Measurements from ENCODE around the gene BACH2. TPM values are rescaled to one million over a fixed set of nuclear protein-coding genes. Genes with fewer than 3 reads are reported as not detected.

The BACH2 gene
- polyA plus RNA-seq, 1 of the 3 experiments (the other 2 are of a cell fraction), result 0.46 TPM

GRCh38 chr6:90293319-90293953, 3.2 kb downstream of the BACH2 start (continued):
- TF ChIP-seq ZBTB33 (IDR thresholded peaks at IDR 0.05; ENCODE audit: borderline replicate concordance, low read depth), result no peak
- TF ChIP-seq PBX3 (IDR thresholded peaks at IDR 0.05), result no peak
- no peak for TF ChIP-seq TEAD4 (IDR thresholded peaks at IDR 0.05; ENCODE audit: borderline replicate concordance, insufficient read depth)
- TF ChIP-seq FOXJ3 (CRISPR knock-in tag; IDR thresholded peaks at IDR 0.05), result no peak
- no peak for TF ChIP-seq GABPA (IDR thresholded peaks at IDR 0.05; ENCODE audit: low read depth)
- TF ChIP-seq NRF1 (IDR thresholded peaks at IDR 0.05; ENCODE audit: low read depth, low read length), result no peak
- no peak for TF ChIP-seq SIN3A (IDR thresholded peaks at IDR 0.05; ENCODE audit: borderline replicate concordance, low read depth, low read length)
- TF ChIP-seq GATA2 (CRISPR knock-in tag; IDR thresholded peaks at IDR 0.05), result peak; percentile 40; the same call in 1 of the 2 replicates
- TF ChIP-seq RAD21 (IDR thresholded peaks at IDR 0.05; ENCODE audit: low read length), result no peak
- TF ChIP-seq TCF12 (IDR thresholded peaks at IDR 0.05), result 0 out of 2 replicates have a peak, but pooled peaks have one; percentile 13
- TF ChIP-seq CTCF (IDR thresholded peaks at IDR 0.05), result no peak
- no peak for TF ChIP-seq YY1 (IDR thresholded peaks at IDR 0.05; ENCODE audit: low read depth)
- TF ChIP-seq RCOR1 (IDR thresholded peaks at IDR 0.05; ENCODE audit: low read length), result peak; percentile 41; the same call in 1 of the 2 replicates
- no peak for TF ChIP-seq MEF2A (IDR thresholded peaks at IDR 0.05; ENCODE audit: borderline replicate concordance, low read depth)
- no peak for TF ChIP-seq ELF1 (IDR thresholded peaks at IDR 0.05)

GRCh38 chr6:90291565-90291964, 5.1 kb downstream of the BACH2 start:
- no peaks in the 10 kb centered on the region for H4K20me1 ChIP-seq (ENCODE audit: insufficient read depth)
- no peaks in the 10 kb centered on the region for H3K9me3 ChIP-seq
- peaks cover 0 to 20% of the 10 kb centered on the region in 2 experiments; a peak in 2 of 4 replicates for H3K4me1 ChIP-seq (ENCODE audit: control insufficient read depth in 1 of 2, insufficient read depth in 2 of 2, low read depth in 1 of 2, low read length in 1 of 2)
- no peak overlapping the region for H3K27ac ChIP-seq (ENCODE audit: low read depth in 2 of 2, low read length in 1 of 2)
- no peaks in the 10 kb centered on the region for H3K79me2 ChIP-seq (ENCODE audit: insufficient read depth)
- no peak for DNase-seq
- CTCF ChIA-PET, result interaction anchor here (0.7 to 2.2 kb wide), 2 partner anchors 142 to 321 kb away, joined by 3 to 7 read pairs; no protein-coding TSS in a partner anchor
- H3K27me3 ChIP-seq (ENCODE audit: insufficient read depth), result peaks cover 11% of the 10 kb centered on the region
- no peak overlapping the region for H3K4me2 ChIP-seq
- no peak overlapping the region for H3K9ac ChIP-seq
- POLR2A ChIA-PET, result no interaction called here
- no peaks in the 10 kb centered on the region for H3F3A ChIP-seq (replicated peaks; ENCODE audit: insufficient read depth)
- no peak overlapping the region for H3K4me3 ChIP-seq (ENCODE audit: low read depth in 2 of 2, low read length in 1 of 2)
- no peak overlapping the region for H2AFZ ChIP-seq (ENCODE audit: low read depth)
- no peaks in the 10 kb centered on the region for H3K36me3 ChIP-seq (replicated peaks in 1 of 2; ENCODE audit: control insufficient read depth in 1 of 2, insufficient read depth in 2 of 2, low read length in 1 of 2)
- WGBS (ENCODE audit: low lambda C conversion rate), result 92% methylated on average over 4 of the region's 4 CpGs
- no peaks in the 10 kb centered on the region for H3K9me2 ChIP-seq
- no peak for TF ChIP-seq RAD21 (IDR thresholded peaks at IDR 0.05; ENCODE audit: low read length)
- no peak for TF ChIP-seq FOSL2 (IDR thresholded peaks at IDR 0.05; ENCODE audit: borderline replicate concordance, low read depth)
- no peak for TF ChIP-seq MXI1 (IDR thresholded peaks at IDR 0.05; ENCODE audit: low read depth, low read length)
- TF ChIP-seq EP300 (IDR thresholded peaks at IDR 0.05; ENCODE audit: borderline replicate concordance in 1 of 2, low read depth in 1 of 2, low read length in 1 of 2), result no peak
- no peak for TF ChIP-seq POLR2AphosphoS5 (IDR thresholded peaks at IDR 0.05; ENCODE audit: low read depth, low read length)
- TF ChIP-seq FOXM1 (IDR thresholded peaks at IDR 0.05; ENCODE audit: low read depth), result no peak
- no peak for TF ChIP-seq PBX3 (IDR thresholded peaks at IDR 0.05)
- TF ChIP-seq USF1 (IDR thresholded peaks at IDR 0.05; ENCODE audit: borderline replicate concordance, low read depth), result no peak
- no peak for TF ChIP-seq RFX5 (IDR thresholded peaks at IDR 0.05; ENCODE audit: low read length)
- no peak for TF ChIP-seq CHD2 (IDR thresholded peaks at IDR 0.05; ENCODE audit: low read length, partially characterized antibody)
- TF ChIP-seq GATA2 (CRISPR knock-in tag; IDR thresholded peaks at IDR 0.05), result no peak
- no peak for TF ChIP-seq FOXJ3 (CRISPR knock-in tag; IDR thresholded peaks at IDR 0.05)
- no peak for TF ChIP-seq IRF3 (IDR thresholded peaks at IDR 0.05; ENCODE audit: low read depth, low read length)
- TF ChIP-seq NRF1 (IDR thresholded peaks at IDR 0.05; ENCODE audit: low read depth, low read length), result no peak
- no peak for TF ChIP-seq GABPA (IDR thresholded peaks at IDR 0.05; ENCODE audit: low read depth)
- no peak for TF ChIP-seq RCOR1 (IDR thresholded peaks at IDR 0.05; ENCODE audit: low read length)

Data from SK-N-SH (cell line).